CD14-positive monocyte (primary cell): ENCODE measurements around the gene XYLT1. TPM values are rescaled to one million over a fixed set of nuclear protein-coding genes. Genes with fewer than 3 reads are reported as not detected.
A peak's percentile ranks its signal among the peaks of the same experiment; 100 is the strongest.
"Not testable (repeated sequence)": the region's sequence is repeated elsewhere in the genome, so short reads cannot be mapped to it uniquely, and the experiment has no call there.

Experiments
- DNase-seq, 3 donors: peaks; one replicate each; pipeline ENCODE4 v3.0.0-alpha.2; 2011 to 2022
- H2AFZ ChIP-seq: 2 replicates; pipeline ENCODE4 v1.6.0; 2012; ENCODE audit warnings: mild to moderate bottlenecking, low read depth, low read length, inconsistent platforms; ENCODE audit not compliant: insufficient read depth, poor library complexity, severe bottlenecking
- H3K27ac ChIP-seq, 2 donors: 1 replicate in 1 of 2; 2 replicates in 1 of 2; pipeline ENCODE4 v1.5.1; 2012 to 2013; ENCODE audit warnings: low read length in 2 of 2, control low read depth in 1 of 2, inconsistent platforms in 1 of 2, low read depth in 1 of 2, mild to moderate bottlenecking in 1 of 2
- H3K27me3 ChIP-seq, 2 donors: one replicate each; pipeline versions ENCODE4 v1.6.0 to v1.6.1; 2011 to 2013; ENCODE audit warnings: low read length in 2 of 2; ENCODE audit not compliant: control insufficient read depth in 2 of 2, insufficient read depth in 2 of 2
- H3K36me3 ChIP-seq, 2 donors: replicated peaks in 1 of 2; 1 replicate in 1 of 2; 2 replicates in 1 of 2; pipeline versions ENCODE4 v1.5.1 to v1.6.1; 2012 to 2013; ENCODE audit warnings: low read length in 2 of 2, control low read depth in 1 of 2, inconsistent platforms in 1 of 2, mild to moderate bottlenecking in 1 of 2; ENCODE audit not compliant: insufficient read depth in 2 of 2, control insufficient read depth in 1 of 2
- H3K4me1 ChIP-seq, 2 donors: 1 replicate in 1 of 2; 2 replicates in 1 of 2; pipeline versions ENCODE4 v1.5.1 to v1.6.1; 2012 to 2013; ENCODE audit warnings: low read length in 2 of 2, control low read depth in 1 of 2, inconsistent platforms in 1 of 2, mild to moderate bottlenecking in 1 of 2, moderate library complexity in 1 of 2; ENCODE audit not compliant: insufficient read depth in 2 of 2, control insufficient read depth in 1 of 2
- H3K4me2 ChIP-seq: replicated peaks from 2 replicates; pipeline ENCODE3; 2012; ENCODE audit warnings: low read length, moderate library complexity, mild to moderate bottlenecking; ENCODE audit not compliant: poor library complexity, severe bottlenecking; ENCODE audit errors: extremely low read depth
- H3K4me3 ChIP-seq, 3 experiments: fragments of 200-600 bp in 1 of 3; sonication (generic) in 1 of 3; replicated peaks in 1 of 3; 1 replicate in 2 of 3; 2 replicates in 1 of 3; pipeline ENCODE4 v1.5.1; 2011 to 2013; ENCODE audit warnings: low read length in 3 of 3, mild to moderate bottlenecking in 3 of 3, control low read depth in 2 of 3, low read depth in 2 of 3, inconsistent platforms in 1 of 3, moderate library complexity in 1 of 3
- H3K79me2 ChIP-seq: 2 replicates; pipeline ENCODE4 v1.6.0; 2012; ENCODE audit warnings: mild to moderate bottlenecking, control low read depth, inconsistent platforms, low read length, moderate library complexity; ENCODE audit not compliant: insufficient read depth
- H3K9ac ChIP-seq: 2 replicates; pipeline ENCODE4 v1.6.0; 2017; ENCODE audit warnings: low read length, mild to moderate bottlenecking; ENCODE audit not compliant: insufficient read depth, poor library complexity, severe bottlenecking
- H3K9me3 ChIP-seq, 2 donors: replicated peaks in 1 of 2; 1 replicate in 1 of 2; 2 replicates in 1 of 2; pipeline versions ENCODE4 v1.5.1 to v1.6.1; 2012 to 2013; ENCODE audit warnings: low read length in 2 of 2, control low read depth in 1 of 2; ENCODE audit not compliant: control insufficient read depth in 1 of 2, insufficient read depth in 1 of 2
- H4K20me1 ChIP-seq: 2 replicates; pipeline ENCODE4 v1.6.0; 2012; ENCODE audit warnings: mild to moderate bottlenecking, low read length, control low read depth, moderate library complexity; ENCODE audit not compliant: insufficient read depth
- H3K27ac Mint-ChIP-seq, 7 donors: one replicate each; pipeline ENCODE4 v1.8.0; 2020; ENCODE audit warnings: mild to moderate bottlenecking in 7 of 7, mixed read lengths in 7 of 7, moderate library complexity in 6 of 7, inconsistent platforms in 2 of 7
- H3K27me3 Mint-ChIP-seq, 3 donors: one replicate each; pipeline ENCODE4 v1.8.0; 2021 to 2022; ENCODE audit warnings: low read depth in 3 of 3, mild to moderate bottlenecking in 3 of 3, mixed read lengths in 3 of 3, moderate library complexity in 3 of 3, inconsistent platforms in 1 of 3
- H3K36me3 Mint-ChIP-seq, 2 donors: one replicate each; pipeline ENCODE4 v1.8.0; 2020; ENCODE audit warnings: mixed read lengths in 2 of 2, inconsistent platforms in 1 of 2, mild to moderate bottlenecking in 1 of 2
- H3K4me1 Mint-ChIP-seq: one replicate; pipeline ENCODE4 v1.8.0; 2020; ENCODE audit warnings: mild to moderate bottlenecking, mixed read lengths
- H3K4me3 Mint-ChIP-seq, 2 donors: one replicate each; pipeline ENCODE4 v1.8.0; 2020; ENCODE audit warnings: mild to moderate bottlenecking in 2 of 2, mixed read lengths in 2 of 2, moderate library complexity in 1 of 2
- H3K9me3 Mint-ChIP-seq, 7 donors: one replicate each; pipeline ENCODE4 v1.8.0; 2020 to 2022; ENCODE audit warnings: mixed read lengths in 7 of 7, mild to moderate bottlenecking in 6 of 7, moderate library complexity in 6 of 7, inconsistent platforms in 2 of 7
- WGBS: methylation state at CpG from one replicate; pipeline ENCODE4 v1.1.5; 2013; ENCODE audit warnings: missing lambda C conversion rate; ENCODE audit not compliant: insufficient coverage; 5-methylcytosine and 5-hydroxymethylcytosine counted together
- intact Hi-C, 2 donors: fragments of 100-400 bp; cut with micrococcal nuclease; formaldehyde crosslinking; loops; one replicate each; pipeline versions ENCODE4 v1.15.0 to v1.15.1; 2023
- polyA plus RNA-seq, 3 donors: library from polyadenylated mRNA; depleted of rRNA in 1 of 3; unstranded in 2 of 3; stranded (reverse) in 1 of 3; fragments of 300-500 nt in 2 of 3; fragments of >200 nt in 1 of 3; fragmentation: Illumina TruSeq in 2 of 3; gene quantifications; 1 replicate in 2 of 3; 2 replicates in 1 of 3; pipeline ENCODE4 v1.2.3, GENCODE V29; 2012 to 2021
- TF ChIP-seq, protein P1 (sequence below): fragments of 200-600 bp; IDR thresholded peaks from one replicate; pipeline ENCODE4 v1.8.0; 2022; ENCODE audit warnings: antibody characterized with exemption, mild to moderate bottlenecking

The XYLT1 gene
- polyA plus RNA-seq, 3 donors = 0.51 to 9.4 (median 1.6) TPM

- no peaks in the 10 kb centered on the region for H3K27me3 ChIP-seq
- H3K4me3 ChIP-seq = no peak overlapping the region
- peaks cover 39% of the 10 kb centered on the region for H3K79me2 ChIP-seq
- Mint-ChIP-seq H3K9me3 (peaks cover 0 to 3% (median 0%) of the 10 kb centered on the region in 7 donors), H3K27ac (no peak overlapping the region), H3K27me3 (no peaks in the 10 kb centered on the region), H3K36me3 (peaks cover 3 to 7% of the 10 kb centered on the region in 2 donors), H3K4me1 (peaks cover 45% of the 10 kb centered on the region), H3K4me3 (no peak overlapping the region)
- no peak overlapping the region for H2AFZ ChIP-seq
- DNase-seq = no peak
- H3K9me3 ChIP-seq = no peaks in the 10 kb centered on the region
- H3K4me2 ChIP-seq = no peak overlapping the region
- peaks cover 27 to 33% of the 10 kb centered on the region in 2 donors for H3K4me1 ChIP-seq
- H4K20me1 ChIP-seq = peaks cover 8% of the 10 kb centered on the region
- H3K27ac ChIP-seq = no peak overlapping the region
- TF ChIP-seq, protein P1, sequence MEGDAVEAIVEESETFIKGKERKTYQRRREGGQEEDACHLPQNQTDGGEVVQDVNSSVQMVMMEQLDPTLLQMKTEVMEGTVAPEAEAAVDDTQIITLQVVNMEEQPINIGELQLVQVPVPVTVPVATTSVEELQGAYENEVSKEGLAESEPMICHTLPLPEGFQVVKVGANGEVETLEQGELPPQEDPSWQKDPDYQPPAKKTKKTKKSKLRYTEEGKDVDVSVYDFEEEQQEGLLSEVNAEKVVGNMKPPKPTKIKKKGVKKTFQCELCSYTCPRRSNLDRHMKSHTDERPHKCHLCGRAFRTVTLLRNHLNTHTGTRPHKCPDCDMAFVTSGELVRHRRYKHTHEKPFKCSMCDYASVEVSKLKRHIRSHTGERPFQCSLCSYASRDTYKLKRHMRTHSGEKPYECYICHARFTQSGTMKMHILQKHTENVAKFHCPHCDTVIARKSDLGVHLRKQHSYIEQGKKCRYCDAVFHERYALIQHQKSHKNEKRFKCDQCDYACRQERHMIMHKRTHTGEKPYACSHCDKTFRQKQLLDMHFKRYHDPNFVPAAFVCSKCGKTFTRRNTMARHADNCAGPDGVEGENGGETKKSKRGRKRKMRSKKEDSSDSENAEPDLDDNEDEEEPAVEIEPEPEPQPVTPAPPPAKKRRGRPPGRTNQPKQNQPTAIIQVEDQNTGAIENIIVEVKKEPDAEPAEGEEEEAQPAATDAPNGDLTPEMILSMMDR = no peak
- no peaks in the 10 kb centered on the region for H3K36me3 ChIP-seq
- H3K9ac ChIP-seq = no peak overlapping the region
- intact Hi-C loops = no loop called here
- no CpG with 5 or more reads among the region's 3 CpGs for WGBS
Measured at GRCh38 chr16:17306745-17307144, 164.0 kb downstream of the XYLT1 start.

- DNase-seq, H4K20me1 ChIP-seq, H3K9me3 ChIP-seq, intact Hi-C loops, H3K9me3 Mint-ChIP-seq, H3K27me3 Mint-ChIP-seq, H3K4me3 Mint-ChIP-seq, H3K36me3 Mint-ChIP-seq, H3K27me3 ChIP-seq, H3K4me3 ChIP-seq, H3K4me2 ChIP-seq, H2AFZ ChIP-seq, H3K27ac ChIP-seq, H3K36me3 ChIP-seq, H3K9ac ChIP-seq: not testable (repeated sequence)
- Histone ChIP-seq H3K4me1 (peaks cover 27 to 33% of the 10 kb centered on the region in 2 donors), H3K79me2 (peaks cover 44% of the 10 kb centered on the region)
- peaks cover 43% of the 10 kb centered on the region for H3K4me1 Mint-ChIP-seq
- no CpG with 5 or more reads among the region's 9 CpGs for WGBS
- peak overlapping the region in 2 of 7 donors; percentile 8 to 65 for H3K27ac Mint-ChIP-seq
Measured at GRCh38 chr16:17306211-17306610, 164.5 kb downstream of the XYLT1 start.
